Measurements from ENCODE around the gene ZBTB4. TPM values are rescaled to one million over a fixed set of nuclear protein-coding genes. Genes with fewer than 3 reads are reported as not detected.

ZBTB4 gene
- total RNA-seq, 1 experiment from 2014 or later: 17.1 TPM

- TF ChIP-seq, protein P1, sequence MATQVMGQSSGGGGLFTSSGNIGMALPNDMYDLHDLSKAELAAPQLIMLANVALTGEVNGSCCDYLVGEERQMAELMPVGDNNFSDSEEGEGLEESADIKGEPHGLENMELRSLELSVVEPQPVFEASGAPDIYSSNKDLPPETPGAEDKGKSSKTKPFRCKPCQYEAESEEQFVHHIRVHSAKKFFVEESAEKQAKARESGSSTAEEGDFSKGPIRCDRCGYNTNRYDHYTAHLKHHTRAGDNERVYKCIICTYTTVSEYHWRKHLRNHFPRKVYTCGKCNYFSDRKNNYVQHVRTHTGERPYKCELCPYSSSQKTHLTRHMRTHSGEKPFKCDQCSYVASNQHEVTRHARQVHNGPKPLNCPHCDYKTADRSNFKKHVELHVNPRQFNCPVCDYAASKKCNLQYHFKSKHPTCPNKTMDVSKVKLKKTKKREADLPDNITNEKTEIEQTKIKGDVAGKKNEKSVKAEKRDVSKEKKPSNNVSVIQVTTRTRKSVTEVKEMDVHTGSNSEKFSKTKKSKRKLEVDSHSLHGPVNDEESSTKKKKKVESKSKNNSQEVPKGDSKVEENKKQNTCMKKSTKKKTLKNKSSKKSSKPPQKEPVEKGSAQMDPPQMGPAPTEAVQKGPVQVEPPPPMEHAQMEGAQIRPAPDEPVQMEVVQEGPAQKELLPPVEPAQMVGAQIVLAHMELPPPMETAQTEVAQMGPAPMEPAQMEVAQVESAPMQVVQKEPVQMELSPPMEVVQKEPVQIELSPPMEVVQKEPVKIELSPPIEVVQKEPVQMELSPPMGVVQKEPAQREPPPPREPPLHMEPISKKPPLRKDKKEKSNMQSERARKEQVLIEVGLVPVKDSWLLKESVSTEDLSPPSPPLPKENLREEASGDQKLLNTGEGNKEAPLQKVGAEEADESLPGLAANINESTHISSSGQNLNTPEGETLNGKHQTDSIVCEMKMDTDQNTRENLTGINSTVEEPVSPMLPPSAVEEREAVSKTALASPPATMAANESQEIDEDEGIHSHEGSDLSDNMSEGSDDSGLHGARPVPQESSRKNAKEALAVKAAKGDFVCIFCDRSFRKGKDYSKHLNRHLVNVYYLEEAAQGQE (IDR thresholded peaks at IDR 0.05; ENCODE audit: low read depth): no peak
- no peak for TF ChIP-seq FOSL1 (IDR thresholded peaks at IDR 0.05; ENCODE audit: low read depth)
- TF ChIP-seq, protein P2, sequence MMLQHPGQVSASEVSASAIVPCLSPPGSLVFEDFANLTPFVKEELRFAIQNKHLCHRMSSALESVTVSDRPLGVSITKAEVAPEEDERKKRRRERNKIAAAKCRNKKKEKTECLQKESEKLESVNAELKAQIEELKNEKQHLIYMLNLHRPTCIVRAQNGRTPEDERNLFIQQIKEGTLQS (IDR thresholded peaks at IDR 0.05): no peak
- no peak for TF ChIP-seq POLR2A (IDR thresholded peaks at IDR 0.05; ENCODE audit: borderline replicate concordance, extremely low read depth, insufficient read depth, insufficient read length)
- no peak for TF ChIP-seq EGR1 (IDR thresholded peaks at IDR 0.05; ENCODE audit: low read depth)
- TF ChIP-seq SP1 (IDR thresholded peaks at IDR 0.05; ENCODE audit: low read depth): no peak
- no peak for TF ChIP-seq SRF (IDR thresholded peaks at IDR 0.05; ENCODE audit: low read depth)
- TF ChIP-seq JUND (IDR thresholded peaks at IDR 0.05): no peak
- TF ChIP-seq, protein P3, sequence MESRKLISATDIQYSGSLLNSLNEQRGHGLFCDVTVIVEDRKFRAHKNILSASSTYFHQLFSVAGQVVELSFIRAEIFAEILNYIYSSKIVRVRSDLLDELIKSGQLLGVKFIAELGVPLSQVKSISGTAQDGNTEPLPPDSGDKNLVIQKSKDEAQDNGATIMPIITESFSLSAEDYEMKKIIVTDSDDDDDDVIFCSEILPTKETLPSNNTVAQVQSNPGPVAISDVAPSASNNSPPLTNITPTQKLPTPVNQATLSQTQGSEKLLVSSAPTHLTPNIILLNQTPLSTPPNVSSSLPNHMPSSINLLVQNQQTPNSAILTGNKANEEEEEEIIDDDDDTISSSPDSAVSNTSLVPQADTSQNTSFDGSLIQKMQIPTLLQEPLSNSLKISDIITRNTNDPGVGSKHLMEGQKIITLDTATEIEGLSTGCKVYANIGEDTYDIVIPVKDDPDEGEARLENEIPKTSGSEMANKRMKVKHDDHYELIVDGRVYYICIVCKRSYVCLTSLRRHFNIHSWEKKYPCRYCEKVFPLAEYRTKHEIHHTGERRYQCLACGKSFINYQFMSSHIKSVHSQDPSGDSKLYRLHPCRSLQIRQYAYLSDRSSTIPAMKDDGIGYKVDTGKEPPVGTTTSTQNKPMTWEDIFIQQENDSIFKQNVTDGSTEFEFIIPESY (IDR thresholded peaks at IDR 0.05; ENCODE audit: extremely low read depth, insufficient replicate concordance, low read length): no peak
- TF ChIP-seq EZH2 (IDR thresholded peaks at IDR 0.05): no peak
- TF ChIP-seq ZNF274 (IDR thresholded peaks at IDR 0.05; ENCODE audit: low read depth, low read length): no peak
- no peak for TF ChIP-seq RAD21 (IDR thresholded peaks at IDR 0.05; ENCODE audit: low read depth)
- no peak for TF ChIP-seq CBX3 (IDR thresholded peaks at IDR 0.05; ENCODE audit: low read depth)
Observed at GRCh38 chr17:7431231-7431630, 48.2 kb downstream of the ZBTB4 start (continued).

Data from HCT116 (cell line).